Keratinocyte (primary cell): Measurements from ENCODE around the gene CEP164. TPM values are rescaled to one million over a fixed set of nuclear protein-coding genes. Genes with fewer than 3 reads are reported as not detected.

Source experiments
- DNase-seq: peaks from one replicate; pipeline ENCODE4 v3.0.0-alpha.2; 2011; ENCODE audit warnings: low read depth, missing footprints, low spot score
- FAIRE-seq: peaks from 2 replicates; lab custom pipeline; 2011; peaks lifted over from hg19 to GRCh38; lab: Jason Lieb, UNC
- H2AFZ ChIP-seq: 2 replicates; pipeline ENCODE4 v1.6.0; 2012; ENCODE audit warnings: low read length, control low read depth, inconsistent platforms; ENCODE audit not compliant: control insufficient read depth
- H3K27ac ChIP-seq: 2 replicates; pipeline ENCODE4 v1.5.1; 2011; ENCODE audit warnings: low read length; ENCODE audit not compliant: control insufficient read depth, insufficient read depth
- H3K27me3 ChIP-seq: 3 replicates; pipeline ENCODE4 v1.6.0; 2011; ENCODE audit warnings: low read length; ENCODE audit not compliant: control insufficient read depth, insufficient read depth; ENCODE audit errors: extremely low read depth
- H3K36me3 ChIP-seq, 2 experiments: 2 replicates in 1 of 2; 3 replicates in 1 of 2; pipeline ENCODE4 v1.5.1; 2011; ENCODE audit warnings: low read length in 2 of 2, mild to moderate bottlenecking in 1 of 2; ENCODE audit not compliant: control insufficient read depth in 2 of 2, insufficient read depth in 2 of 2; ENCODE audit errors: extremely low read depth in 1 of 2
- H3K4me1 ChIP-seq: 3 replicates; pipeline ENCODE4 v1.5.1; 2011; ENCODE audit warnings: low read length; ENCODE audit not compliant: control insufficient read depth, insufficient read depth; ENCODE audit errors: extremely low read depth
- H3K4me2 ChIP-seq: 3 replicates; pipeline ENCODE4 v1.6.0; 2011; ENCODE audit warnings: low read depth, low read length; ENCODE audit not compliant: control insufficient read depth, insufficient read depth; ENCODE audit errors: extremely low read depth
- H3K4me3 ChIP-seq, 3 experiments: fragments of 200-600 bp in 1 of 3; sonication (generic) in 1 of 3; 2 replicates in 2 of 3; 3 replicates in 1 of 3; pipeline ENCODE4 v1.5.1; 2011 to 2016; ENCODE audit warnings: low read length in 3 of 3, mild to moderate bottlenecking in 3 of 3, control low read depth in 2 of 3, inconsistent platforms in 1 of 3, low read depth in 1 of 3, mixed read lengths in 1 of 3, mixed run types in 1 of 3, moderate library complexity in 1 of 3; ENCODE audit not compliant: control insufficient read depth in 2 of 3, insufficient read depth in 2 of 3; ENCODE audit errors: extremely low read depth in 1 of 3
- H3K79me2 ChIP-seq: 2 replicates; pipeline ENCODE4 v1.6.0; 2012; ENCODE audit warnings: low read length; ENCODE audit not compliant: control insufficient read depth, insufficient read depth
- H3K9ac ChIP-seq: 3 replicates; pipeline ENCODE4 v1.6.0; 2011; ENCODE audit warnings: low read length; ENCODE audit not compliant: control insufficient read depth, insufficient read depth; ENCODE audit errors: extremely low read depth
- H3K9me1 ChIP-seq: 3 replicates; pipeline ENCODE4 v1.6.0; 2011; ENCODE audit warnings: low read length; ENCODE audit not compliant: control insufficient read depth, insufficient read depth; ENCODE audit errors: extremely low read depth
- H3K9me3 ChIP-seq: 2 replicates; pipeline ENCODE4 v1.5.1; 2012; ENCODE audit warnings: low read depth, low read length; ENCODE audit not compliant: control insufficient read depth
- H4K20me1 ChIP-seq: 3 replicates; pipeline ENCODE4 v1.6.0; 2011; ENCODE audit warnings: low read length; ENCODE audit not compliant: control insufficient read depth, insufficient read depth; ENCODE audit errors: extremely low read depth
- CTCF ChIP-seq, 3 experiments: IDR thresholded peaks in 1 of 3; conservative IDR thresholded peaks in 1 of 3; optimal IDR thresholded peaks in 1 of 3; 2 replicates in 2 of 3; 3 replicates in 1 of 3; pipeline versions ENCODE3 to v1.5.1; 2011; ENCODE audit warnings: low read length in 3 of 3, mild to moderate bottlenecking in 3 of 3, moderate library complexity in 2 of 3, control low read depth in 1 of 3, inconsistent platforms in 1 of 3; ENCODE audit not compliant: insufficient read depth in 2 of 3; ENCODE audit errors: extremely low read depth in 1 of 3
- EZH2 ChIP-seq: IDR thresholded peaks from one replicate; pipeline ENCODE4 v1.6.1; 2012; ENCODE audit warnings: inconsistent platforms, mild to moderate bottlenecking, low read length, moderate library complexity
- dilution Hi-C: fragments of 300-500 bp; cut with MboI; formaldehyde crosslinking; loops from one replicate; pipeline ENCODE4 v1.7.0; 2020; ENCODE audit warnings: low sequenced_read_pairs; ENCODE audit not compliant: extremely low pct_ligation_motif_present
- polyA plus RNA-seq, 5 experiments: library from polyadenylated mRNA; depleted of rRNA in 3 of 5; stranded (reverse) in 3 of 5; stranded (forward) in 1 of 5; unstranded in 1 of 5; fragments of >200 nt; gene quantifications; 1 replicate in 1 of 5; 2 replicates in 3 of 5; 3 replicates in 1 of 5; pipeline versions ENCODE4 v1.2.1 to v1.2.3, GENCODE V29; 2011 to 2012; ENCODE audit warnings: missing spikeins in 2 of 5, low read depth in 1 of 5, low replicate concordance in 1 of 5

CEP164 gene
- polyA plus RNA-seq, 1 donor (not counting 4 experiments of a cell fraction or from before 2014, with no cell fraction given), result 15.1 TPM

GRCh38 chr11:117391181-117391580 lies 63.5 kb downstream of the CEP164 start:
- H3K9ac ChIP-seq, result no peak overlapping the region
- no peak overlapping the region for H3K4me2 ChIP-seq

GRCh38 chr11:117392001-117392690 lies 64.5 kb downstream of the CEP164 start:
- dilution Hi-C loops, result no loop called here

More at GRCh38 chr11:117391181-117391580, 63.5 kb downstream of the CEP164 start:
- Histone ChIP-seq H3K27ac (no peak overlapping the region), H3K4me3 (no peak overlapping the region), H4K20me1 (no peaks in the 10 kb centered on the region), H2AFZ (no peak overlapping the region), H3K36me3 (peaks cover 36 to 52% of the 10 kb centered on the region in 2 experiments), H3K9me1 (no peaks in the 10 kb centered on the region), H3K4me1 (peaks cover 11% of the 10 kb centered on the region), H3K9me3 (no peaks in the 10 kb centered on the region), H3K79me2 (no peaks in the 10 kb centered on the region), H3K27me3 (no peaks in the 10 kb centered on the region)
- dilution Hi-C loops, result no loop called here
- no peak for TF ChIP-seq EZH2
- TF ChIP-seq CTCF (optimal IDR thresholded peaks at IDR 0.05 in 1 of 3, IDR thresholded peaks at IDR 0.05 in 1 of 3, conservative IDR thresholded peaks at IDR 0.05 in 1 of 3; ENCODE audit: extremely low read depth in 1 of 3, insufficient read depth in 2 of 3, low read length in 3 of 3), result no peak
- DNase-seq (no peak), FAIRE-seq (no peak)

More at GRCh38 chr11:117392001-117392690, 64.5 kb downstream of the CEP164 start:
- H3K4me2 ChIP-seq, result no peak overlapping the region
- DNase-seq (no peak), FAIRE-seq (no peak)
- peaks cover 11% of the 10 kb centered on the region for H3K4me1 ChIP-seq
- H3K36me3 ChIP-seq, result peaks cover 42 to 56% of the 10 kb centered on the region in 2 experiments
- no peaks in the 10 kb centered on the region for H3K27me3 ChIP-seq
- H4K20me1 ChIP-seq, result no peaks in the 10 kb centered on the region
- H3K79me2 ChIP-seq, result no peaks in the 10 kb centered on the region
- no peak overlapping the region for H3K4me3 ChIP-seq
- no peak overlapping the region for H3K9ac ChIP-seq
- no peaks in the 10 kb centered on the region for H3K9me1 ChIP-seq
- no peak for TF ChIP-seq EZH2
- TF ChIP-seq CTCF (optimal IDR thresholded peaks at IDR 0.05 in 1 of 3, IDR thresholded peaks at IDR 0.05 in 1 of 3, conservative IDR thresholded peaks at IDR 0.05 in 1 of 3; ENCODE audit: extremely low read depth in 1 of 3, insufficient read depth in 2 of 3, low read length in 3 of 3), result no peak
- no peak overlapping the region for H2AFZ ChIP-seq
- no peak overlapping the region for H3K27ac ChIP-seq
- H3K9me3 ChIP-seq, result no peaks in the 10 kb centered on the region
